ENCODE measurements around the gene PIGQ.

GRCh38 chr16:523097-523741 lies 46.5 kb upstream of the PIGQ start:
- TF ChIP-seq POLR2A (IDR thresholded peaks at IDR 0.05; ENCODE audit: low read depth, low read length) (no peak), POLR2AphosphoS5 (IDR thresholded peaks at IDR 0.05; ENCODE audit: low read depth, low read length) (no peak)
